K562 (cell line): ENCODE results near the gene RBMS3. TPM values are rescaled to one million over a fixed set of nuclear protein-coding genes. Genes with fewer than 3 reads are reported as not detected.

Experiments
- ATAC-seq: fragments of 200-7000 bp; cut with Tn5 transposase; 3 replicates; pipeline ENCODE4 v1.9.1; 2020; ENCODE audit warnings: moderate library complexity
- BruUV-seq: library from RNA; stranded (reverse); fragments of 400-500 nt; replicated peaks from 2 replicates; lab custom pipeline; 2021; lab: Mats Ljungman, UMichigan
- CTCF ChIA-PET: fragments of 300-600 bp; formaldehyde crosslinking; extraction: SDS; loops from one replicate; lab custom pipeline; 2021; ENCODE audit warnings: low intra/inter-chr PET ratio; lab: Yijun Ruan, JAX
- POLR2A ChIA-PET: fragments of 300-600, 350-650 bp; sonication (Branson Sonifier 250); formaldehyde crosslinking; extraction: SDS; loops from one replicate; lab custom pipeline; 2021; ENCODE audit warnings: antibody characterized with exemption, inconsistent platforms; lab: Yijun Ruan, JAX
- DNase-seq, 4 experiments: peaks; one replicate each; pipeline versions ENCODE4 v3.0.0 to v3.0.0-alpha.2; 2011 to 2018; ENCODE audit warnings: low spot score in 3 of 4, mixed read lengths in 3 of 4; ENCODE audit errors: extremely low read depth in 1 of 4
- FAIRE-seq: peaks from 2 replicates; lab custom pipeline; 2011; peaks lifted over from hg19 to GRCh38; lab: Jason Lieb, UNC
- H2AFZ ChIP-seq: 2 replicates; pipeline ENCODE4 v1.6.0; 2011; ENCODE audit warnings: low read depth, low read length, control low read depth, inconsistent platforms
- H3K27ac ChIP-seq: fragments of 200-600 bp; 3 replicates; pipeline ENCODE4 v1.8.0; 2011; ENCODE audit warnings: low read depth, mild to moderate bottlenecking, control low read depth, inconsistent platforms, low read length, moderate library complexity, mixed read lengths; ENCODE audit errors: extremely low read depth
- H3K27me3 ChIP-seq, 2 experiments: fragments of 300-600 bp in 1 of 2; 2 replicates in 1 of 2; 3 replicates in 1 of 2; pipeline versions ENCODE4 v1.6.0 to v1.8.0; 2011; ENCODE audit warnings: inconsistent platforms in 2 of 2, low read length in 2 of 2, mild to moderate bottlenecking in 1 of 2, mixed read lengths in 1 of 2, moderate library complexity in 1 of 2; ENCODE audit not compliant: control insufficient read depth in 2 of 2, insufficient read depth in 2 of 2
- H3K36me3 ChIP-seq: fragments of 300-600 bp; 3 replicates; pipeline ENCODE4 v1.8.0; 2011; ENCODE audit warnings: mild to moderate bottlenecking, low read length, inconsistent platforms; ENCODE audit not compliant: control insufficient read depth, insufficient read depth
- H3K4me1 ChIP-seq, 2 experiments: fragments of 200-600 bp in 1 of 2; replicated peaks in 1 of 2; 2 replicates in 1 of 2; 3 replicates in 1 of 2; pipeline versions ENCODE4 v1.5.1 to v1.8.0; 2011; ENCODE audit warnings: inconsistent platforms in 2 of 2, low read length in 2 of 2, mild to moderate bottlenecking in 1 of 2, mixed read lengths in 1 of 2, moderate library complexity in 1 of 2; ENCODE audit not compliant: control insufficient read depth in 2 of 2, insufficient read depth in 2 of 2
- H3K4me2 ChIP-seq: 2 replicates; pipeline ENCODE4 v1.6.1; 2011; ENCODE audit warnings: low read length, control low read depth, inconsistent platforms, mixed read lengths; ENCODE audit not compliant: insufficient read depth
- H3K4me3 ChIP-seq: fragments of 200-600 bp; sonication (generic), shearing (Covaris generic); 2 replicates; pipeline ENCODE4 v1.5.1; 2016; ENCODE audit warnings: control low read depth, inconsistent platforms
- H3K79me2 ChIP-seq: fragments of 200-600 bp; 3 replicates; pipeline ENCODE4 v1.8.0; 2011; ENCODE audit warnings: low read length, inconsistent platforms; ENCODE audit not compliant: control insufficient read depth, insufficient read depth
- H3K9ac ChIP-seq, 2 experiments: 2 replicates each; pipeline versions ENCODE4 v1.6.0 to v1.6.1; 2011; ENCODE audit warnings: low read depth in 2 of 2, low read length in 2 of 2, control low read depth in 1 of 2, inconsistent platforms in 1 of 2, mild to moderate bottlenecking in 1 of 2, mixed read lengths in 1 of 2; ENCODE audit not compliant: insufficient read depth in 1 of 2
- H3K9me1 ChIP-seq: one replicate; pipeline ENCODE4 v1.6.0; 2011; ENCODE audit warnings: inconsistent platforms, mild to moderate bottlenecking, low read length, moderate library complexity; ENCODE audit not compliant: control insufficient read depth, insufficient read depth
- H3K9me3 ChIP-seq: replicated peaks from 2 replicates; pipeline ENCODE4 v1.5.1; 2011; ENCODE audit warnings: low read depth, low read length, inconsistent platforms; ENCODE audit not compliant: control insufficient read depth, insufficient read depth
- H4K20me1 ChIP-seq: replicated peaks from 2 replicates; pipeline ENCODE4 v1.6.1; 2011; ENCODE audit warnings: low read length, inconsistent platforms, mixed read lengths; ENCODE audit not compliant: control insufficient read depth, insufficient read depth
- BRCA1 ChIP-seq, 2 experiments: fragments of 450-650 bp in 1 of 2; sonication (generic) in 1 of 2; formaldehyde crosslinking in 1 of 2; IDR thresholded peaks; 2 replicates each; pipeline versions ENCODE4 v1.5.0 to v1.6.1; 2017 to 2020; ENCODE audit warnings: mild to moderate bottlenecking in 1 of 2, missing genetic modification reagents in 1 of 2
- GMEB1 ChIP-seq: fragments of 250-450 bp; sonication (Bioruptor Pico); IDR thresholded peaks from 2 replicates; pipeline ENCODE4 v1.4.0; 2020; ENCODE audit warnings: mild to moderate bottlenecking
- GTF2B ChIP-seq: IDR thresholded peaks from 2 replicates; pipeline ENCODE4 v1.6.1; 2011; ENCODE audit not compliant: insufficient read length; ENCODE audit errors: extremely low read depth
- GTF2F1 ChIP-seq: IDR thresholded peaks from 2 replicates; pipeline ENCODE4 v1.6.1; 2011; ENCODE audit warnings: low read depth, low read length, improper control_type of control experiment
- HMBOX1 ChIP-seq: sonication (generic); IDR thresholded peaks from 2 replicates; pipeline ENCODE4 v1.6.1; 2016
- HNRNPL ChIP-seq: fragments of 200-400 bp; formaldehyde crosslinking; IDR thresholded peaks from 2 replicates; pipeline ENCODE4 v1.6.1; 2017; ENCODE audit warnings: low read depth, mild to moderate bottlenecking, low read length
- MAFK ChIP-seq: IDR thresholded peaks from 2 replicates; pipeline ENCODE4 v1.6.1; 2011; ENCODE audit warnings: low read length, improper control_type of control experiment
- MCM7 ChIP-seq, 2 experiments: fragments of 450-650 bp; IDR thresholded peaks; 2 replicates each; pipeline ENCODE4 v1.6.1; 2016 to 2018
- NFYB ChIP-seq: IDR thresholded peaks from 2 replicates; pipeline ENCODE4 v1.6.1; 2011; ENCODE audit warnings: mild to moderate bottlenecking, moderate library complexity; ENCODE audit not compliant: insufficient read length; ENCODE audit errors: extremely low read depth
- PTRF ChIP-seq: fragments of 450-650 bp; IDR thresholded peaks from 2 replicates; pipeline ENCODE4 v1.6.1; 2016; ENCODE audit warnings: mild to moderate bottlenecking, missing genetic modification characterization, missing compliant biosample characterization
- UBTF ChIP-seq, 2 experiments: IDR thresholded peaks; 2 replicates each; pipeline ENCODE4 v1.6.1; 2012; ENCODE audit warnings: improper control_type of control experiment in 2 of 2, low read depth in 2 of 2, low read length in 2 of 2, borderline replicate concordance in 1 of 2
- XRCC3 ChIP-seq: fragments of 450-650 bp; IDR thresholded peaks from 2 replicates; pipeline ENCODE4 v1.6.1; 2017; ENCODE audit warnings: mild to moderate bottlenecking, moderate library complexity
- ZKSCAN8 ChIP-seq: fragments of 200-800 bp; sonication (Bioruptor generic); IDR thresholded peaks from 2 replicates; pipeline ENCODE4 v1.6.1; 2016; ENCODE audit warnings: missing genetic modification characterization, missing compliant biosample characterization
- ZNF143 ChIP-seq: sonication (generic); formaldehyde crosslinking; IDR thresholded peaks from 2 replicates; pipeline ENCODE4 v1.9.0; 2022; ENCODE audit warnings: mild to moderate bottlenecking, missing genetic modification reagents
- ZNF41 ChIP-seq: fragments of 250-450 bp; sonication (Bioruptor Pico); conservative IDR thresholded peaks from 2 replicates; pipeline ENCODE4 v1.4.0; 2020; ENCODE audit warnings: mild to moderate bottlenecking
- WGBS: fragments of 100-300 bp; shearing (Covaris generic); methylation state at CpG from one replicate; pipeline ENCODE4 v1.1.6; 2016; ENCODE audit warnings: low coverage, mixed read lengths; ENCODE audit not compliant: insufficient coverage; ENCODE audit errors: missing lambda C conversion rate; 5-methylcytosine and 5-hydroxymethylcytosine counted together
- in situ Hi-C: fragments of 300-500 bp; cut with MboI; formaldehyde crosslinking; loops from 4 replicates; pipeline ENCODE4 v1.15.0; 2018; ENCODE audit warnings: inconsistent platforms, mixed read lengths
- intact Hi-C: fragments of 100-400 bp; cut with micrococcal nuclease; formaldehyde crosslinking; loops from 2 replicates; pipeline ENCODE4 v1.14.2; 2022
- polyA plus RNA-seq, 8 experiments: library from polyadenylated mRNA; depleted of rRNA in 4 of 8; stranded (reverse) in 5 of 8; unstranded in 3 of 8; fragments of >200 nt; fragmentation: Nextera tagmentation in 2 of 8; fragmentation: Illumina TruSeq in 1 of 8; extraction: Ambion mirVana in 2 of 8; extraction: Trizol in 1 of 8; gene quantifications; 2 replicates each; pipeline versions ENCODE4 v1.2.1 to v1.2.3, GENCODE V29; 2011 to 2014; ENCODE audit warnings: inconsistent platforms in 1 of 8, missing spikeins in 1 of 8
- total RNA-seq, 7 experiments: library from RNA; depleted of rRNA in 6 of 7; stranded (reverse); fragments of >200 nt in 6 of 7; fragmentation: Illumina TruSeq in 2 of 7; extraction: Trizol in 2 of 7; gene quantifications; 2 replicates each; pipeline versions ENCODE4 v1.2.1 to v1.2.3, GENCODE V29; 2011 to 2021; ENCODE audit warnings: low replicate concordance in 1 of 7
- TF ChIP-seq, protein P1 (sequence below), 2 experiments: fragments of 200-800 bp in 1 of 2; sonication (Bioruptor generic) in 1 of 2; sonication (generic) in 1 of 2; formaldehyde crosslinking in 1 of 2; IDR thresholded peaks in 1 of 2; conservative IDR thresholded peaks in 1 of 2; 2 replicates each; pipeline versions ENCODE4 v1.5.0 to v1.6.1; 2016 to 2020; ENCODE audit warnings: missing compliant biosample characterization in 1 of 2, missing genetic modification characterization in 1 of 2, missing genetic modification reagents in 1 of 2

The RBMS3 gene
- total and polyA plus RNA-seq, 9 of the 15 experiments (the other 6 are each of a cell fraction or from before 2014, with no cell fraction given) = 0.20 TPM; not detected in 8

DNA sequence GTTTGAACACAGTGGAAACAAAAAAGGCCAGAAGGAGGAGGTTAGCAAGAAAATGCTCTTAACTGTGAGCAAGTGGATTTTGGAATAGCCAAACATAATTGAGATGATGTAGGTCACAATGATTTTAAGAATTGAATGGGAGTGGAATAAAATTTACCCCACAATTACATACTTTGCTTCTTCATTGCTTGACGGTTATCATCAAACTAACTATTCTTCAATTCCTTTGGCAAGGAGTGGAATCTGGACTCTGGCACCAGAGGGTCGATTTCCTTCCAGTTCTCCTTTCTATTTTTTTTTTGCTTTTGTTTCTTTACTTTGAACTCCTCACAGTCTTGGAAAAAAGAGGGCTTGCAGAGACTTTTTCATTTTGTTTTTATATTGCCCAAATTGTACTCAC is 691.0 kb downstream of the RBMS3 start:
- no peak overlapping the region for H3K4me2 ChIP-seq
- no peaks in the 10 kb centered on the region for H3K36me3 ChIP-seq
- H3K9ac ChIP-seq = no peak overlapping the region
- H3K4me3 ChIP-seq = no peak overlapping the region
- no TSS peak for BruUV-seq
- FAIRE-seq (no peak), DNase-seq (no peak), ATAC-seq (no peak)
- no peak overlapping the region for H3K27ac ChIP-seq
- in situ Hi-C loops = no loop called here
- ChIA-PET POLR2A (no interaction called here), CTCF (no interaction called here)
- H3K9me3 ChIP-seq = no peaks in the 10 kb centered on the region; the same call in 1 of the 2 replicates
- H3K9me1 ChIP-seq = no peaks in the 10 kb centered on the region
- no peaks in the 10 kb centered on the region for H4K20me1 ChIP-seq
- intact Hi-C loops = no loop called here
- no peaks in the 10 kb centered on the region for H3K4me1 ChIP-seq
- no peaks in the 10 kb centered on the region for H3K79me2 ChIP-seq
- no peaks in the 10 kb centered on the region for H3K27me3 ChIP-seq
- WGBS = 2% methylated on average over 2 of the region's 2 CpGs
- no peak overlapping the region for H2AFZ ChIP-seq
- TF ChIP-seq GTF2B (no peak), HNRNPL (no peak), ZNF143 (CRISPR knock-in tag) (no peak), GTF2F1 (no peak), HMBOX1 (no peak), MCM7 (IDR thresholded peaks at IDR 0.05) (no peak), MAFK (no peak), ZNF41 (CRISPR knock-in tag) (no peak), ZKSCAN8 (CRISPR knock-in tag) (no peak), BRCA1 (IDR thresholded peaks at IDR 0.05) (no peak), BRCA1 (CRISPR knock-in tag; IDR thresholded peaks at IDR 0.05) (no peak), XRCC3 (no peak), GMEB1 (CRISPR knock-in tag) (no peak), UBTF (IDR thresholded peaks at IDR 0.05; ENCODE audit: borderline replicate concordance in 1 of 2, low read depth in 2 of 2, low read length in 2 of 2) (no peak), NFYB (no peak), PTRF (tag) (no peak)
- TF ChIP-seq, protein P1, sequence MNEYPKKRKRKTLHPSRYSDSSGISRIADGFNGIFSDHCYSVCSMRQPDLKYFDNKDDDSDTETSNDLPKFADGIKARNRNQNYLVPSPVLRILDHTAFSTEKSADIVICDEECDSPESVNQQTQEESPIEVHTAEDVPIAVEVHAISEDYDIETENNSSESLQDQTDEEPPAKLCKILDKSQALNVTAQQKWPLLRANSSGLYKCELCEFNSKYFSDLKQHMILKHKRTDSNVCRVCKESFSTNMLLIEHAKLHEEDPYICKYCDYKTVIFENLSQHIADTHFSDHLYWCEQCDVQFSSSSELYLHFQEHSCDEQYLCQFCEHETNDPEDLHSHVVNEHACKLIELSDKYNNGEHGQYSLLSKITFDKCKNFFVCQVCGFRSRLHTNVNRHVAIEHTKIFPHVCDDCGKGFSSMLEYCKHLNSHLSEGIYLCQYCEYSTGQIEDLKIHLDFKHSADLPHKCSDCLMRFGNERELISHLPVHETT (CRISPR knock-in tag; conservative IDR thresholded peaks at IDR 0.05 in 1 of 2, IDR thresholded peaks at IDR 0.05 in 1 of 2) = no peak
